Gastroesophageal sphincter (tissue), 4 donors: ENCODE measurements around the gene SMARCC2. TPM values are rescaled to one million over a fixed set of nuclear protein-coding genes. Genes with fewer than 3 reads are reported as not detected.
A peak's percentile ranks its signal among the peaks of the same experiment; 100 is the strongest.
"Not testable (repeated sequence)": the region's sequence is repeated elsewhere in the genome, so short reads cannot be mapped to it uniquely, and the experiment has no call there.

Source experiments
- ATAC-seq: fragments of 150-250 bp; one replicate; pipeline ENCODE4 v1.9.1; 2016; ENCODE audit warnings: mild to moderate bottlenecking, moderate library complexity
- H3K27ac ChIP-seq, 4 donors: fragments of 200-600 bp; sonication (generic) in 3 of 4; 1 replicate in 3 of 4; 2 replicates in 1 of 4; pipeline ENCODE4 v1.5.1; 2016 to 2019
- H3K27me3 ChIP-seq: fragments of 200-600 bp; sonication (generic); one replicate; pipeline ENCODE4 v1.5.1; 2019
- H3K36me3 ChIP-seq, 2 donors: fragments of 200-600 bp; sonication (generic); one replicate each; pipeline ENCODE4 v1.5.1; 2019; ENCODE audit warnings: control low read depth in 1 of 2
- H3K4me1 ChIP-seq, 3 donors: fragments of 200-600 bp; sonication (generic); 1 replicate in 2 of 3; 2 replicates in 1 of 3; pipeline ENCODE4 v1.5.1; 2016 to 2019; ENCODE audit warnings: control low read depth in 2 of 3
- H3K4me3 ChIP-seq, 2 donors: fragments of 200-600 bp; sonication (generic); one replicate each; pipeline ENCODE4 v1.5.1; 2019; ENCODE audit warnings: mild to moderate bottlenecking in 1 of 2, moderate library complexity in 1 of 2
- H3K9me3 ChIP-seq, 3 donors: fragments of 200-600 bp; sonication (generic); one replicate each; pipeline ENCODE4 v1.5.1; 2017 to 2019; ENCODE audit warnings: control low read depth in 2 of 3
- EP300 ChIP-seq: sonication (generic); formaldehyde crosslinking; IDR thresholded peaks from one replicate; pipeline ENCODE4 v1.6.1; 2017; ENCODE audit warnings: antibody characterized with exemption, mild to moderate bottlenecking
- POLR2A ChIP-seq, 2 donors: fragments of 450-650 bp; IDR thresholded peaks; one replicate each; pipeline ENCODE4 v1.6.1; 2017; ENCODE audit warnings: antibody characterized with exemption in 2 of 2, mild to moderate bottlenecking in 2 of 2, moderate library complexity in 1 of 2
- POLR2AphosphoS5 ChIP-seq: sonication (generic); formaldehyde crosslinking; IDR thresholded peaks from one replicate; pipeline ENCODE4 v1.6.1; 2017; ENCODE audit warnings: antibody characterized with exemption
- WGBS, 2 donors: methylation state at CpG; one replicate each; pipeline ENCODE4 v1.1.5; 2018; ENCODE audit warnings: low coverage in 1 of 2; 5-methylcytosine and 5-hydroxymethylcytosine counted together
- total RNA-seq, 4 donors: library from RNA; depleted of rRNA; stranded (reverse); fragments of >200 nt; gene quantifications; one replicate each; pipeline ENCODE4 v1.1.0, GENCODE V29; 2016
- TF ChIP-seq, protein P1 (sequence below), 4 experiments: fragments of 200-600 bp in 2 of 4; fragments of 450-650 bp in 2 of 4; sonication (generic) in 1 of 4; IDR thresholded peaks; one replicate each; pipeline ENCODE4 v1.5.1; 2017 to 2019; ENCODE audit warnings: antibody characterized with exemption in 4 of 4, mild to moderate bottlenecking in 2 of 4, moderate library complexity in 2 of 4

The SMARCC2 gene
- total RNA-seq, 4 donors from 2014 or later: 76.5 to 109 (median 85.1) TPM

DNA sequence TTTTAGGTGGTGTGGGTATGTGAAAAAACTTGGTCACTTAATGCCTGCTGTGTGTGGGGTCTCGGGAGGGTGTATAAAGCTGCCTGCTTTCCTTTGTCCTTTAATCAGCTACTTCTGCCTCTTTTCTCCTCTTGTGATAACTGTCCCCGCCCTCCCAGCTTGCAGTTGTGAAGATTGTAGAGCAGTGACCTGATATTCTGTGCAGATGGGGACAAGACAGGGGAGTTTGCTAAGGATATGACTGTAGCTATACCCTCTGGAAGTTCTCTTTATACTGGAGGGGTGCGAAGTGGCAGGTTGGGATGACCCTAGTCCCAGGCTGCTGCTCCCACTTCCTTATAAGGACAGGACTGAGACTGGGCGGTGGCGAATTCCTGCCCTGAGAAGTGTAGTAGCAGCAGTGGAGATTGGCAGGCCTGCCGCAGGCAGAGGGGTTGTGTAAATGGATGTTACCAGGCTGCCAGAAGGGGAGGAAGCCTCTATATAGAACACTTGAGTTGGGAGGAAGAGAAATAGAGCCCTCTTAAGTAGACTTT lies 30.3 kb downstream of the SMARCC2 start:
- TF ChIP-seq, protein P1, sequence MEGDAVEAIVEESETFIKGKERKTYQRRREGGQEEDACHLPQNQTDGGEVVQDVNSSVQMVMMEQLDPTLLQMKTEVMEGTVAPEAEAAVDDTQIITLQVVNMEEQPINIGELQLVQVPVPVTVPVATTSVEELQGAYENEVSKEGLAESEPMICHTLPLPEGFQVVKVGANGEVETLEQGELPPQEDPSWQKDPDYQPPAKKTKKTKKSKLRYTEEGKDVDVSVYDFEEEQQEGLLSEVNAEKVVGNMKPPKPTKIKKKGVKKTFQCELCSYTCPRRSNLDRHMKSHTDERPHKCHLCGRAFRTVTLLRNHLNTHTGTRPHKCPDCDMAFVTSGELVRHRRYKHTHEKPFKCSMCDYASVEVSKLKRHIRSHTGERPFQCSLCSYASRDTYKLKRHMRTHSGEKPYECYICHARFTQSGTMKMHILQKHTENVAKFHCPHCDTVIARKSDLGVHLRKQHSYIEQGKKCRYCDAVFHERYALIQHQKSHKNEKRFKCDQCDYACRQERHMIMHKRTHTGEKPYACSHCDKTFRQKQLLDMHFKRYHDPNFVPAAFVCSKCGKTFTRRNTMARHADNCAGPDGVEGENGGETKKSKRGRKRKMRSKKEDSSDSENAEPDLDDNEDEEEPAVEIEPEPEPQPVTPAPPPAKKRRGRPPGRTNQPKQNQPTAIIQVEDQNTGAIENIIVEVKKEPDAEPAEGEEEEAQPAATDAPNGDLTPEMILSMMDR (IDR thresholded peaks at IDR 0.05): no peak
- TF ChIP-seq EP300 (no peak), POLR2A (IDR thresholded peaks at IDR 0.05) (peak; percentile 83 to 84), POLR2AphosphoS5 (peak; percentile 91)
- Histone ChIP-seq H3K27me3 (no peaks in the 10 kb centered on the region), H3K4me3 (peak overlapping the region; percentile 71 to 82), H3K9me3 (no peaks in the 10 kb centered on the region), H3K36me3 (peaks cover 0 to 46% of the 10 kb centered on the region in 2 donors), H3K27ac (peak overlapping the region; percentile 93 to 99 (median 98)), H3K4me1 (peaks cover 0 to 64% (median 18%) of the 10 kb centered on the region in 3 donors)
- peak; percentile 71 for ATAC-seq
- 0% methylated on average over 2 of the region's 6 CpGs; no CpG with 5 or more reads in 1 of the 2 donors for WGBS, 2 donors

DNA sequence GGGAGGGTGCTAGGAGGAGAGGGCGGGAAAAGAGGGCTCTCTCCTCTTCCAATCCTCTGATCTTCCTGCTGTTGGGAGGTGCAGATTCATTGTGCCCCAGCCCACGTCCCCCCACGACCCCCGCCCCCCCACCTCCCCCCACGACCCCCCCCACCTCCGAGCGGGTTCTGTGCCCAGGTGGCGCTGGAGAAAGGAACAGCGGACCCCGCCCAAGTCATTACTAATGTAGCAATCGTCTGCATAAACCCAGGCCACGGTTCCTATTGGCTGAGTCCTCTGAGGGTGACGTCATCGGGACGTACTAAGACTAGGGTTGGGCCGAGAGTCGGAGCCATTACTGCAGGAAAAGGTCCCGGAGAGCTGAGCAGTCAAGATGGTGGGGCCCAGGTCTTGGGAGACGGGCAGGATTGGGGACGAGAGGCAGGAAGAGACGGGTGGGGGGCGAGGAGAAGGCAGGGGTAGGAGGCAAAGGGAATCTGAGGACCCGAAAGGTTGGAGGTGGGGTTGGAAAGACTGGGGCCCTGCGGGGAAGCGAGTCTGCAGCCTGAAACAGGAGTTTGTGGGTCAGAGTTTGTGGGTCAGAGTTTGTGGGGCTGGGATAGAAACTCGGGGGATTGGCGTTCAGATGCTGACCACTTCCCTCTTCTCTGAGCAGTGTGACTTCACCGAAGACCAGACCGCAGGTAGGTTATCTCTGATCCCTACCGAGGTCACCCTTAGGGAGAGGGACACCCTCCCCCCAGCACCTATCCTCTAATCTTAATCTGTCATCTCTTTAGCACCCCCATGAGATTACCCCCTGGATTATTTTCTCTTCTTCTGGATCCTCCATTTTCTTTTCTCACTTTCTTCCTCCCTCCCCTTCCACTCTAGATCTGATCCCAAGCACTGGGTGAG lies 31.0 kb downstream of the SMARCC2 start, which contains the start of gene MYL6:
Gene MYL6, plus strand, starts transcription at position 331 of the 897 bp plus-strand sequence. Its CDS starts 43 bp downstream, at position 374.
- Histone ChIP-seq H3K36me3 (peaks cover 0 to 39% of the 10 kb centered on the region in 2 donors), H3K27me3 (no peaks in the 10 kb centered on the region), H3K4me1 (peaks cover 0 to 64% (median 19%) of the 10 kb centered on the region in 3 donors), H3K9me3 (no peaks in the 10 kb centered on the region), H3K27ac (peak within 1 kb of the TSS; percentile 93 to 99 (median 98)), H3K4me3 (peak within 1 kb of the TSS; percentile 71 to 82)
- ATAC-seq: peak; percentile 92
- 0 to 2% methylated on average over 2 to 19 of the region's 30 CpGs for WGBS, 2 donors
- TF ChIP-seq POLR2A (IDR thresholded peaks at IDR 0.05): peak; percentile 99
- TF ChIP-seq, protein P1 (IDR thresholded peaks at IDR 0.05): no peak
- no peak for TF ChIP-seq EP300
- peak; percentile 100 for TF ChIP-seq POLR2AphosphoS5

DNA sequence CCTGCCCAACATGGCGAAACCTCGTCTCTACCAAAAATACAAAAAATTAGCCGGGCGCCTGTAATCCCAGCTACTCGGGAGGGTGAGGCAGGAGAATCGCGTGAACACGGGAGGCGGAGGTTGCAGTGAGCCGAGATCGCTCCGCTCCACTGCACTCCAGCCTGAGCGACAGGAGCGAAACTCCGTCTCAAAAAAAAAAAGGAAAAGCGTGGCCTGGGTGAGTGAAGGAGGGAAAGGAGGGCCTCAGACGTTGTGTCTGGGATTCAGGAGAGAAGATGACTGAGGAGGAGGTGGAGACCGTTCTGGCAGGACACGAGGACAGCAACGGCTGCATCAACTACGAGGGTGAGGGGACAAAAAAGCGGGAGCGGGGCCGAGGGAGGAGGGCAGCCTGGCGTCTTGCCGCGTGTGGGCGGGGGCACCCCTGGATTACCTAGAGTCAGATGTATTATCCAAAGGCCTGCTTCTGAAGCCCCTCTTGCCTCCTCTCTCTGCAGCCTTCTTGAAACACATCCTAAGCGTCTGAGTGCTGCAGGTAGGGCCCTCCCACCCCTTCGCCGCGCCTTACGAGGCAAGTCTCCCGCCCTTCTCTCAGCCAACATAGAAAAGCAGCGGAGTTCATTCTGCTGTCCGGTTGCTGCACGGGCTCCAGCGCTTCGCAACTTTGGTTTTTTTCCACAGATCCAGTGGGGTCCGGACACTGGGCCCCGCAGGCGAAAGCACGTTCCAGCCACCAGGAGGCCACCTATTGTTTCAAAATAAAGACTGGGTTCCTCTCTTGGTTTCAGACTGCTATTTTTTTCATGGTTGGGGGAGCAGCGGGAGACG lies 31.9 kb downstream of the SMARCC2 start:
- peak overlapping the region; percentile 71 to 82 for H3K4me3 ChIP-seq
- TF ChIP-seq, protein P1 (IDR thresholded peaks at IDR 0.05): peak in 3 of 4 experiments; percentile 83 to 97 (median 94)
- TF ChIP-seq POLR2AphosphoS5: no peak
- peaks cover 0 to 64% (median 20%) of the 10 kb centered on the region in 3 donors for H3K4me1 ChIP-seq
- no peaks in the 10 kb centered on the region for H3K27me3 ChIP-seq
- H3K36me3 ChIP-seq: peaks cover 0 to 30% of the 10 kb centered on the region in 2 donors
- 3 to 16% methylated on average over 3 to 33 of the region's 45 CpGs for WGBS, 2 donors
- H3K27ac ChIP-seq: peak overlapping the region; percentile 93 to 99 (median 98)
- peak; percentile 76 for ATAC-seq
- no peaks in the 10 kb centered on the region for H3K9me3 ChIP-seq

DNA sequence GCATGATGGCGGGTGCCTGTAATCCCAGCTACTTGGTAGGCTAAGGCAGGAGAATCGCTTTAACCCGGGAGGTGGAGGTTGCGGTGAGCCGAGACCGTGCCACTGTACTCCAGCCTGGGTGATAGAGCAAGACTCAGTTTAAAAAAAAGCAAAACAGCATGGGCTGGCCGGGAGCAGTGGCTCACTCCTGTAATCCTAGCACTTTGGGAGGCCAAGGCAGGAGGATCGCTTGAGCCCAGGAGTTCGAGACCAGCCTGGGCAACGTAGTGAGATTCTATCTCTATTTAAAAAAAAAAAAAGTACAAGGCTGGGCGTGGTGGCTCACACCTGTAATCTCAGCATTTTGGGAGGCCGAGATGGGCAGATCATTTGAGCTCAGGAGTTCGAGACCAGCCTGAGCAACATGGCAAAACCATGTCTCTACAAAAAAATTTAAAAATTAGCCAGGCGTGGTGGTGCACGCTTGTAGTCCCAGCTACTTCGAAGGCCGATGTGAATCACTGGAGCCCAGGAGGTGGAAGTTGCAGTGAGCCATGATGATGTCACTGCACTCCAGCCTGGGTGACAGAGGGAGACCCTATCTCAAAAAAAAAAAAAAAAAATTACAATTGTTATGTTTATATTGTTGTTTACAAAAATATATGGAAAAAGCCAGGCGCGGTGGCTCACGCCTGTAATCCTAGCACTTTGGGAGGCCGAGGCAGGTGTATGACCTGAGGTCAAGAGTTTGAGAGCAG lies 32.7 kb downstream of the SMARCC2 start:
- Histone ChIP-seq H3K4me1 (peaks cover 1 to 60% (median 21%) of the 10 kb centered on the region in 3 donors), H3K36me3 (peaks cover 0 to 22% of the 10 kb centered on the region in 2 donors), H3K27ac (peak overlapping the region; percentile 93 to 99 (median 98)), H3K4me3 (peak overlapping the region; percentile 71 to 82)
- not testable (repeated sequence) for H3K9me3 ChIP-seq, H3K27me3 ChIP-seq, ATAC-seq
- WGBS, 2 donors: 80% methylated on average over 10 to 15 of the region's 21 CpGs
